Vagina (tissue), 2 donors: ENCODE measurements around the gene ADAMTS17. TPM values are rescaled to one million over a fixed set of nuclear protein-coding genes. Genes with fewer than 3 reads are reported as not detected.

Source experiments
- DNase-seq, 2 donors: peaks; one replicate each; pipeline ENCODE4 v3.0.0-alpha.2; 2017; ENCODE audit errors: extremely low spot score in 2 of 2
- H3K27ac ChIP-seq: fragments of 200-600 bp; sonication (generic); one replicate; pipeline ENCODE4 v1.5.1; 2019
- H3K27me3 ChIP-seq: fragments of 200-600 bp; sonication (generic); one replicate; pipeline ENCODE4 v1.5.1; 2019
- H3K36me3 ChIP-seq, 2 donors: fragments of 200-600 bp; sonication (generic); one replicate each; pipeline ENCODE4 v1.5.1; 2017 to 2019
- H3K4me1 ChIP-seq: fragments of 200-600 bp; sonication (generic); one replicate; pipeline ENCODE4 v1.5.1; 2019
- H3K4me3 ChIP-seq, 2 donors: fragments of 200-600 bp; sonication (generic); 1 replicate in 1 of 2; 2 replicates in 1 of 2; pipeline ENCODE4 v1.5.1; 2016 to 2019
- H3K9me3 ChIP-seq: fragments of 200-600 bp; sonication (generic); one replicate; pipeline ENCODE4 v1.5.1; 2019
- CTCF ChIP-seq, 3 experiments: fragments of 450-650 bp in 2 of 3; fragments of 200-600 bp in 1 of 3; sonication (generic) in 1 of 3; IDR thresholded peaks; one replicate each; pipeline ENCODE4 v1.5.1; 2017 to 2019; ENCODE audit warnings: antibody characterized with exemption in 3 of 3, mild to moderate bottlenecking in 2 of 3, moderate library complexity in 2 of 3
- POLR2A ChIP-seq, 2 donors: fragments of 450-650 bp; IDR thresholded peaks; one replicate each; pipeline ENCODE4 v1.6.1; 2017; ENCODE audit warnings: antibody characterized with exemption in 2 of 2, mild to moderate bottlenecking in 2 of 2, moderate library complexity in 2 of 2
- POLR2AphosphoS5 ChIP-seq, 2 donors: sonication (generic); formaldehyde crosslinking; IDR thresholded peaks; one replicate each; pipeline ENCODE4 v1.9.0; 2017; ENCODE audit warnings: antibody characterized with exemption in 2 of 2, mild to moderate bottlenecking in 2 of 2, low read depth in 1 of 2; ENCODE audit not compliant: insufficient read depth in 1 of 2
- intact Hi-C: fragments of 100-400 bp; cut with DNase I; formaldehyde crosslinking; loops from one replicate; pipeline ENCODE4 v1.15.1; 2023
- total RNA-seq: library from RNA; depleted of rRNA; stranded (reverse); fragments of >200 nt; gene quantifications from one replicate; pipeline ENCODE4 v1.2.3, GENCODE V29; 2016

The ADAMTS17 gene
- total RNA-seq, 1 donor from 2014 or later: 16.0 TPM

- Histone ChIP-seq H3K27ac (no peak overlapping the region), H3K4me1 (peaks cover 5% of the 10 kb centered on the region), H3K9me3 (no peaks in the 10 kb centered on the region), H3K4me3 (no peak overlapping the region), H3K27me3 (no peaks in the 10 kb centered on the region), H3K36me3 (no peaks in the 10 kb centered on the region)
- intact Hi-C loops: no loop called here
- TF ChIP-seq POLR2AphosphoS5 (IDR thresholded peaks at IDR 0.05; ENCODE audit: insufficient read depth in 1 of 2, low read depth in 1 of 2): peak in 1 of 2 donors; percentile 48
- TF ChIP-seq POLR2A (IDR thresholded peaks at IDR 0.05): no peak
- TF ChIP-seq CTCF (IDR thresholded peaks at IDR 0.05): no peak
- DNase-seq: no peak
Measured at GRCh38 chr15:100247228-100248225, 94.2 kb downstream of the ADAMTS17 start.

- Histone ChIP-seq H3K27me3 (no peaks in the 10 kb centered on the region), H3K4me1 (peaks cover 5% of the 10 kb centered on the region), H3K9me3 (no peaks in the 10 kb centered on the region), H3K4me3 (no peak overlapping the region), H3K27ac (no peak overlapping the region), H3K36me3 (no peaks in the 10 kb centered on the region)
- TF ChIP-seq CTCF (IDR thresholded peaks at IDR 0.05): no peak
- TF ChIP-seq POLR2A (IDR thresholded peaks at IDR 0.05): no peak
- TF ChIP-seq POLR2AphosphoS5 (IDR thresholded peaks at IDR 0.05; ENCODE audit: insufficient read depth in 1 of 2, low read depth in 1 of 2): no peak
- intact Hi-C loops: no loop called here
- DNase-seq: no peak
Measured at GRCh38 chr15:100245855-100246254, 95.9 kb downstream of the ADAMTS17 start.

GRCh38 chr15:100245487-100245820 is 96.3 kb downstream of the ADAMTS17 start:
- TF ChIP-seq CTCF (IDR thresholded peaks at IDR 0.05): no peak
- TF ChIP-seq POLR2AphosphoS5 (IDR thresholded peaks at IDR 0.05; ENCODE audit: insufficient read depth in 1 of 2, low read depth in 1 of 2): no peak
- TF ChIP-seq POLR2A (IDR thresholded peaks at IDR 0.05): no peak

GRCh38 chr15:100244796-100245486 is 96.8 kb downstream of the ADAMTS17 start:
- intact Hi-C loops: no loop called here
- Histone ChIP-seq H3K9me3 (no peaks in the 10 kb centered on the region), H3K4me3 (no peak overlapping the region), H3K27ac (no peak overlapping the region), H3K27me3 (no peaks in the 10 kb centered on the region), H3K36me3 (no peaks in the 10 kb centered on the region), H3K4me1 (peaks cover 2% of the 10 kb centered on the region)
- TF ChIP-seq POLR2A (IDR thresholded peaks at IDR 0.05): no peak
- no peak for TF ChIP-seq CTCF (IDR thresholded peaks at IDR 0.05)
- no peak for DNase-seq

More at GRCh38 chr15:100245487-100245820, 96.3 kb downstream of the ADAMTS17 start:
- Histone ChIP-seq H3K36me3 (no peaks in the 10 kb centered on the region), H3K4me1 (peaks cover 5% of the 10 kb centered on the region), H3K27me3 (no peaks in the 10 kb centered on the region), H3K9me3 (no peaks in the 10 kb centered on the region), H3K4me3 (no peak overlapping the region), H3K27ac (no peak overlapping the region)
- no peak for DNase-seq
- intact Hi-C loops: no loop called here
